Thyroid gland (tissue), 4 donors: ENCODE measurements around the gene PINLYP.

Experiments
- POLR2A ChIP-seq, 2 donors: fragments of 450-650 bp; IDR thresholded peaks; one replicate each; pipeline ENCODE4 v1.6.1; 2017; ENCODE audit warnings: antibody characterized with exemption in 2 of 2, mild to moderate bottlenecking in 2 of 2, moderate library complexity in 1 of 2
- TF ChIP-seq, protein P1 (sequence below), 6 experiments: fragments of 200-600 bp in 3 of 6; fragments of 450-650 bp in 3 of 6; sonication (generic) in 3 of 6; IDR thresholded peaks; one replicate each; pipeline ENCODE4 v1.5.1; 2016 to 2019; ENCODE audit warnings: antibody characterized with exemption in 6 of 6, mild to moderate bottlenecking in 2 of 6, inconsistent platforms in 1 of 6, moderate library complexity in 1 of 6

DNA sequence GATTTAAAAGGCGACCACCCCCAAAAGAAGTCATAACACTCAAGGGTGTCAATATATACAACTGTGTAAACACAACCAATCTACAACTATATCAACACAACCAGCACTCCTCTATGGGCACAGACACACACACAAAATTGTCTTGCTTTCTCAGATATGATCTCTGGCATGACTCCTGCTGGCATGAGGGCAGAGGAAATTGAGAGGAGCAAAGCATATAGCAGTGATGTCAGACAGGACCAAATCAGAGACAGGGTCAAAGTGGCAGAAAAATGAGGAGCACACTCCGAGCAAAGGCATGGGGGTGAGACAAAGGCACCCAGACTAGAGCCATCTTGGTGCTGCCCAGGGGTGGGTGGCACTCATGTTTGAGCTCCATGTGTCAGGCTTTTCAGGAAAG lies 10.7 kb downstream of the PINLYP start:
- TF ChIP-seq, protein P1, sequence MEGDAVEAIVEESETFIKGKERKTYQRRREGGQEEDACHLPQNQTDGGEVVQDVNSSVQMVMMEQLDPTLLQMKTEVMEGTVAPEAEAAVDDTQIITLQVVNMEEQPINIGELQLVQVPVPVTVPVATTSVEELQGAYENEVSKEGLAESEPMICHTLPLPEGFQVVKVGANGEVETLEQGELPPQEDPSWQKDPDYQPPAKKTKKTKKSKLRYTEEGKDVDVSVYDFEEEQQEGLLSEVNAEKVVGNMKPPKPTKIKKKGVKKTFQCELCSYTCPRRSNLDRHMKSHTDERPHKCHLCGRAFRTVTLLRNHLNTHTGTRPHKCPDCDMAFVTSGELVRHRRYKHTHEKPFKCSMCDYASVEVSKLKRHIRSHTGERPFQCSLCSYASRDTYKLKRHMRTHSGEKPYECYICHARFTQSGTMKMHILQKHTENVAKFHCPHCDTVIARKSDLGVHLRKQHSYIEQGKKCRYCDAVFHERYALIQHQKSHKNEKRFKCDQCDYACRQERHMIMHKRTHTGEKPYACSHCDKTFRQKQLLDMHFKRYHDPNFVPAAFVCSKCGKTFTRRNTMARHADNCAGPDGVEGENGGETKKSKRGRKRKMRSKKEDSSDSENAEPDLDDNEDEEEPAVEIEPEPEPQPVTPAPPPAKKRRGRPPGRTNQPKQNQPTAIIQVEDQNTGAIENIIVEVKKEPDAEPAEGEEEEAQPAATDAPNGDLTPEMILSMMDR (IDR thresholded peaks at IDR 0.05), result no peak
- no peak for TF ChIP-seq POLR2A (IDR thresholded peaks at IDR 0.05)
